Bone marrow (tissue), 2 donors: ENCODE results near the gene TNS3.

Experiments used
- DNase-seq, 2 donors: peaks; one replicate each; lab custom pipeline; 2025; lab: John Stamatoyannopoulos, UW

TNS3 gene

DNA sequence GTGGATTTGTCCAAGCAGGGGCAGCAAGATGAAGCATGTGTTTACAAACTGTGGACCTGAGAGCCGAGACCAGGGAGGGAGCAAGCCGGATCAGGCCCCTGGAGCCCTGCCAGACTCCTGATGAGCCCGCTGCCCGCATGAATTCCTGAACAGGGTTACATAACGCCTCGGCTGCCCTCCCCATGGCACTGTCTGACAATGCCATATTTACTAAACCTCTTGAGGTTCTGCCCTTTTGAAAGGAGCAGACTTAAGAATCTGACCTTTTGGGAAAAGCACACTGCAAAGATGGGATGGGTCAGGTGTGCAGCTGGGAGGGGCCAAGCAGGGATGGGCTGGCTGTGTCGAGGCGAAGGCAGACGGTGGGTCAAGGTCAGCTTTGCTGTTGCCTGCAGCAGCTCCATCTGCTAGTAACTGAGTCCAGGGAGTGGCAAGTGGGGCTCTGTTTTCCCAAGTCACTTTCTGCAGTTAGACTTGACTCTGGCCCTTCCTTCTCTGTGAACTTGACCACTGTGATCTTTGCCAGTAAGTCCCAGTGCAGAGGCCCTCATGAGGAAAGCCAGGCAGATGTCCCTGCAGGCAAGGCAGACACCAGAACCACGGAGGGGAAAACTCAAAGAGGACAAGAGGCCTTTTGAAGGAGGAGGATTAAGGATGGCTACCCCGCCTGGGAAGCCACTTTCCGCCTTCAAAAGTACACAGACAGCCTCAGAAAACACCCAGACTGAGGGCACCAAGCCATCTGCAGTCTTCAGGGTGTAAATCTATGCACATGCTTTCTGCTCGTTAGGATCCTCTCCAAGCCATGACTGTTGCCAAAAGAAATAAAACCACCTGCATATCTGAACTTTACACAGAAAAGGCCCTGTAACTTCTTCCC lies 175.8 kb downstream of the TNS3 start:
- no peak for DNase-seq

DNA sequence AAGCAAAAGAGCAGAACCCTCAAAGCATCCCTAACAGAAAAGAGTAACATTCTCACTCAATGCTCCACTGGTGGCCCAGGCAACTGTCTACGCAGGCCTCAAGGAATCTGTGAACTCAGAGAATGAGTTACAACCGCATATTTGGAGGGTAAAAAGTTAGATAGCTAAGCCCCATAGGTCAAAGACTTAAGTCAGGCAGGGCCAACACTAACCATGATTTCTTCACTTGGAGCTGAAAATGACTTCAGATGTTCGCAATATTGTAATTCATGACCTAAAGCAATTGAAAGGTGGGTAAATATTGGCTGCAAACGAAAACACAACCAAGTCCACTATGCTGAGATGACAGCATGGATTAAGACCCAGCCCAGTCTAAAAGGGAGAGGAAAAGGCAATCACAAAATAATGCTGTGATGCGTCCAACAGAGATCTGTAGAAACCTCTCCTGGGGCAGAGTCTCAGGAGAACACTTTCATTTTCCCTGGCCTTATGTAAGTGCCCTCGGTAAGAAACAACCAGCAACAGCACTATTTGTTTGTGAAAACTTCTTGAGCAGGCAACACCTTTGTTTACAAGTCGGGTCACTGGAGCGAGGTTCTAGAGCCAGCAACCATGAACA lies 176.5 kb downstream of the TNS3 start:
- DNase-seq = no peak

DNA sequence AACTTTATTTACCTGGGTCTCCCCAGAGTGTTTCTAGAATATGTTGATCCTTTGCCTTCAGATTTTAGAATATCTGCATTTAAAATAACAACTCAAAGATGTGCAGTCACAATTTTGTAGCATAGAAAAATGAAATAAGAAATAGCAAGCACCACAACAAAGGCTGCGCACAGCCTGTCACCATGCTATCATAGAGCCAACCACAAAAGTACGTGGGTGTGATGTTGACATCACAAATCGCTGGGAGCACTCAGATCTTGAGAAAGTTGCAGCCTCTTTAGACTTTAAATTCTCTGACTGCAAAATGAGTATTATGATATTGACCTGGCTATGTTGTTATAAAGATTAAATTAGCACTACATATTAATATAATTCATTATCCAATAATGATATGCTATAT lies 177.9 kb downstream of the TNS3 start:
- DNase-seq = no peak

DNA sequence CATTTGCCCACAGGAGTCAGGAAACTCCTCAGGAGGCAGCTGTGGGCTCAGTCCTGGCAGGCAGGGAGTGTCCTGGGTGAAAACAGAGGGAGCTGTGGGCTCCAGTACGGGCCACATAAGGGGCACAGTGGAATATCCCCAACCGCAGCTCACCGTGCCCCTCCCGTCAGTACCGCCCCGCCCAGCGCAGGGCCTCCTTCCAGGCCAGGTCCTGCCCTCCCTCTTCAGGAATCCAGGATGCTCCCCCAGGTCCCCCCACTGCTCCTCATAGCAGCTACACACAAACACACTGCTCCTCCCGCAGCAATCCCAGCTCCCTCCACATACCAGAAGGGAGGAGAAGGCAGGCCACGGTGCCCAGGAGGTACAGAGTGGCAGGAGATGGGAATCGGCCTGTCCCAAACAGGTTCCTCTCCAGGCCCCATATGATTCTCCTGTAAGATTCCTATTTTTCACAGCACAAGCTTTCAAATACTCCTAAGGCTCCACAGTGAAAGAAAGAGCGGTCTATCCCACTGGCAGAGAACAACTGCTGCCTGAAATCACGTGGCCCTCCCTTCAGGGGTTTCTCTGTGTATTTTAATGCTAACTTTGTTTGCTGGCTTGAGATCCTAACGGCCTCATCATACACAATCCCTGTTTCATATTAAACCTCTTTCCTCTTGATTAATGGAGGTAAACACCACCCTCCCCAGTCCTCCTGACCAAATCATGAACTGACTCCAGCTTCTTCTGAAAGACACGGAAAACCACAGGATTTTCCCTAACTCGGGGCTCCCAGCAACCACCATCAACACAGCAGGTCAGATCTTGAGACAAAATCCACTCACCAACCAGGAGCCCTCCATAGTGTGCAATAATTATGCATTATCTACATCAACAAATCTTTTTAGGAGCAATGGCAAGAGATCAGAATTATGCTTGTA lies 178.7 kb downstream of the TNS3 start:
- no peak for DNase-seq

DNA sequence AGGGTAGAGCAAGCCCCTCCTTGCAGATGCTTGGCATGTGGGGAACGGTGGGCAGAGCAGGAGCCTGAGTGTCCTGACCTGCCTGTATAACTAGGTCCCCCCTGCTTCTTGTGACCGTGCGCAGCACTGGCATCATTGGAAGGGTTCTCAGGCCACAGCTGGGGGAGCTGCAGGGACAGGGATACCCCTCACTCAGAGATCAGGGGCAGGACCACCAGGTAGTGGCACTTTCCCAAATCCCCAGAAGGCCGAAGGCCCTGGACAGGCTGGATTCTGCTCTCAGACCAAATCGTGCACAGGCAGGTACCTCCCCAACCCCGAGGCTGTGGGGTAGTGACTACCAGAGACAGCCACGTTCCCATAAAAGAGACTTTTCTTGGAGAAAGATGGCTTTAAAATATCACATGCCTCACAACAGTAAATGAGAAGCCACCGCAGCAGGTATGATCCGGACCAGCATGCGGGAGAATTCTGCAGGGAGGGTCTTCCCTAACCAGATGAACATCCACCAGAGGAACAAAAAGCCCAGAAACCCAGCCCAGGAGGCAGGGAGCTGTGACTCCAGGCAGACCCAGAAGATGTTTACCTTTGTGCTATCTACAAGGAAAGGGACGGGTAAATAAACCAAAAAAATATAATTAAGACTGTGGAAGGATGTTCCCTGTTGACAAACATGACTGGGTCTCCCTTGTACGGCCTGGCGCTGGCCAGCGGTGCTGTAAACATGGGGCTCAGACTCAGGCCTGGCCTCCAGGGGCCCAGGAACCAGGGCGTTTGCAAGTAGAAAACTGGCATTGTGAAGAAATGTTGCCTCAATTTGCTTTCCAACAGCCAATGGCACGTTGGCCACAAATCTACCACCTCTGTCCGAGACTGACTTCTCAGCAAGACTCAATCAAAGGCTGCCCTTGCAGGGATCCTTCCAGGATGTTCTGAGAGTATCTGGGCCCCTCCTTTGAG lies 180.0 kb downstream of the TNS3 start:
- DNase-seq = no peak

DNA sequence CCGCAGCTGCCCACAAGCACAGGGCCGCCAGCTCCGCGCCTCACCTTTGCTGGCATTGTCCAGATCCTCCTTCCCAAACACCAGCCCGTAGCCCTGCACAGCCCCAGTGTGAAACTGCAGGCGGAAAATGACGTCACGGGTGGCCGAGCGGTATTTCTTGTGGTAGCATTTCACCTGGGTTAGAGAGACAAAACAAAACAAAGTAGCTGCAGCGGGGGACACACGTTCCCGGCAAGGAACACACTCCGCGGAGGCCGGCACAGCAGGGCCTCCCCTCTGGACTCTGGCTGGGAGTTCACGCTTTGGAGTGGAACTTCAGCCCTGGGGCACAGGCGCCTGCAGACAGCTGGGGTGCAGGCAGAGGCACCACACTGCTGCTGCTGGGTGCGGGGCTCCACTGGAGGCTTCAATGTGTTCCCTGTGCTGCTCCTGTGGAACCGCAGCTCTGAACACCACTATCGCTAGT lies 181.1 kb downstream of the TNS3 start:
- DNase-seq = no peak

DNA sequence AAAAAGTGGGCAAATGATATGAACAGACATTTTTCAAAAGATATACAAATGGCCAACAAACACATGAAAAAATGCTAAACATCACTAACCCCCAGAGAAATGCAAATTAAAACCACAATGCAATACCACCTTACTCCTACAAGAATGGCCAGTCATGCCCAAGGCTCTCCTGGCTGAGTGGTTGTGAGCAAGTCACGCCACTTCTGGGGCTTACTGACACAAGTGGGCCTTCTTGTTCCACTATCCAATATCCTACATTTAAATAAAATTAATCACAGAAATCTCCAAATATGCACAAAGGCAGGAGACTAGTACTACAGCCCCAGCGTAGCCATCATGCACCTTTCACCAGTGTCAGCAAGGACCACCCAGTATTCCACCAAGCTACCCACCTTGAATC lies 181.9 kb downstream of the TNS3 start:
- DNase-seq = no peak

DNA sequence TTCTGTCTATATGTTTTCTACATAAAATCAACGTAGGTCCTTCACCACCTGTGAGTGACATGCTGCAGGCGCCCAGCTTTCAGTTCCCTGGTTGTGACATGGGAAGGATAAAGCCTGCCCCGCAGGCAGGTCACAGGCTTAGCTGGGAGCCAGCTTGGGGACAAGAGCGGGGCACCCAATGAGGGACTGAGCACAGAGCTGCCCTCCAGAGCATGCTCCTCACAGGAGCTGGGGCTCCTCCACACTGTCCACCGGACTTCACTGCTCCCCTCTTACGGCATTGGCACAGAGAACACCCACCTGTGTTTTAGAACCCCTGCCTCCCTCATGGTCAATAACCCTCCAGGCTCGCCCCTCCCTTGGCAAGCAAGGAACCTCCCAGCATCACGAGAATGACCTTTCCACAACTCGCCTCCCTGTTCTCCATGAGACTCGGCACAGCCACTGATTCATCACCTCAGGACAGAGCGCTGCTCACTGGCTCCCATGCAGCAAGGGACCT lies 187.1 kb downstream of the TNS3 start:
- DNase-seq = no peak

DNA sequence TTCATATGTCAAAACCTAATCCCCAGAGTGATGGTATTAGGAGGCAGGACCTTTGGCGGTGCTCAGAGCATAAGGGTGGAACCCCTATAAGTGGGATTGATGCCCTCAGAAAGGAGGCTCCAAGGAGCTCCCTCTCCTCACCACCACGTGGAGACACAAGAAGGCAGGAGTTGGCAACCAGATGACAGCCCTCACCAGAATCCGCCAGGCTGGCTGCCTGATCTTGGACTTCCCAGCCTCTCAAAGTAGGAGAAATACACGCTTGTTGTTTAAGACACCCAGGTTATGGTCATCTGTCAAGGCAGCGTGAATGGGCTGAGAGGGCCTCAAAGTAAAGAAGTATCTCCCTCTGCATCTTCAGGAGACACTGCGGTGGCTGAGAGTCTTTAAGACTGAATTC lies 187.7 kb downstream of the TNS3 start:
- no peak for DNase-seq

GRCh38 chr7:47393406-47393805 lies 188.5 kb downstream of the TNS3 start:
- no peak for DNase-seq

DNA sequence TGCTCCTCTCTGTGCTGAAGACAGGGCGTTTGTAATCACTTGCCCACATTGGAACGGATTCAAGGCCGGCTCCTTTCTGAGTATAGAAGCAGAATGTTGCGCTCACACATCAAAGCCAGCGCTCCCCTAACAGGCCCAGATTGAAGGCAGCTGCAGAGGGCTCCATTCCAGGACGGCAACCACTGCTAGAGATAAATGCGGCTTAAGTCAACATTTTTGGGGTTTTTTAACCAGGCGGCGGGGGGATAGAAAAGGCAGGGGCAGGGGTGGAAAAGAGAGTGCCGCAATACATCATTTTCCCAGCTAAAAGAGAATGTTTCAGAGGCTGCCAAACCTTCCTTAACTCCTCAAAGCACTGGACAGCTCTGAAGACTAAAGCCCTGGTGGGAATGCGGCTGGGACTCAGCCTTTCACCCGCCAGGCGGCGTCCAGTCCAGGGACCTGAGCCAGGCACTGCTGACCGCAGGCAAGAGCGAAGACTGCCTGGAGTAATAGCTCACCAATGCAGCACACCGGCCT lies 189.6 kb downstream of the TNS3 start:
- DNase-seq = no peak

DNA sequence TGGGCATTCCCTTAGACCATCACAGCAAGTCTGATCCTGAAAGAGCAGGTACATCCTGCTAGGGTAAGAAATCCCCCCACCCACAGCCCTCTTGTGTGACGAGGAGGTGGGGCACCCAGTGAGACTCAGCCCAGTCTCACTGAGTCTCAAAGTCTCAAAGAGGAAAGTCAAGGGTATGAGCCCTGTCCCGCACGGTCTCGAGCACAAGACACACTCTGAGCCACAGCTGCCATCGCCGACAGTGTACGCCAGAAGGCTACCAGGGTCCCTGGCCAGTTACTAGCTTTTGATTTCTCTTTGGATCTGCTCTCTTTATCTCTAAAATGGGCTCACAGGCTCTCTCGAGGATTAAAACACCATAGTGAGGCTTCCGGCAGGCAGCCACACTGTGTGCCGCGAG lies 190.2 kb downstream of the TNS3 start:
- DNase-seq = no peak

GRCh38 chr7:47390914-47391313 lies 191.0 kb downstream of the TNS3 start:
- no peak for DNase-seq

DNA sequence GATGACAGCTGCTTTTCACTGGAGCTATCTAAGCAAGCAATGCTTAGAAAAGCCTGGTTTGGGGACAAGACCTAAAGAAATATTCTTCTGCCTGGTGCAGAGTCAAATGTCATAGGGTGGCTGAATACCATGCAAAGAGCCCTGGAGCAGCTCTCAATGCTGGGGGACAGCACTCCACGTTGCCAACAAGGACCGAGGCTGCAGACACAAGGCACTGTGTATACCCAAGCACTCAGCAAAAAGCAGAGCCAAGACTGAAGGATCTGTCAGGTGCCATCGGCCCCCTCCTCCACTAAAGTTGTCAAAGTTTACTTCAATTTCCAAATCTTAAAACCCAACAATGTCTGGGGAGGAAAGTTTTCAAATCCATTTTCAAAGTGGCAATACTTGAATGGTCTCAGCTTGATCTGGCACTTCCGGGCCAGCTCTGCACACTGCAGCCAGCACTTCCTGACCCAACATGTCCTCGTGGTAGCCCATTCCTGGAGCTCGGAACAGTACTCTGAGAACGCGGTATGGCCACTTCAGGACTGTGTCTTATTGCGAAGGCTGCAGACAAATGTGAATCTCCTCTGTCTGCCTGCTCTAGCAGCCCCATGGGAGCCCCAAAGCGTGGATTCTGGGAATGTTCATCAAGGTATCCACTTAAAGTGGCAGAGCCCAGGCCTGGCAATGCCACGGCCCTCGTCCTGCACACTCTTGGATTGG lies 191.8 kb downstream of the TNS3 start:
- DNase-seq = no peak

- DNase-seq = no peak
Observed at GRCh38 chr7:47389171-47389922, 192.6 kb downstream of the TNS3 start.

GRCh38 chr7:47387506-47387905 lies 194.4 kb downstream of the TNS3 start:
- DNase-seq = no peak

GRCh38 chr7:47386273-47386835 lies 195.6 kb downstream of the TNS3 start:
- no peak for DNase-seq

- no peak for DNase-seq
Observed at GRCh38 chr7:47385536-47386125, 196.3 kb downstream of the TNS3 start.
